GM12872 (cell line): ENCODE measurements around the gene ZSCAN31.

ENCODE experiments used
- TF ChIP-seq, protein P1 (sequence below): IDR thresholded peaks from 3 replicates; pipeline ENCODE4 v1.5.1; 2011; ENCODE audit warnings: low read depth, mild to moderate bottlenecking, low read length, moderate library complexity; ENCODE audit not compliant: insufficient read depth

The ZSCAN31 gene

DNA sequence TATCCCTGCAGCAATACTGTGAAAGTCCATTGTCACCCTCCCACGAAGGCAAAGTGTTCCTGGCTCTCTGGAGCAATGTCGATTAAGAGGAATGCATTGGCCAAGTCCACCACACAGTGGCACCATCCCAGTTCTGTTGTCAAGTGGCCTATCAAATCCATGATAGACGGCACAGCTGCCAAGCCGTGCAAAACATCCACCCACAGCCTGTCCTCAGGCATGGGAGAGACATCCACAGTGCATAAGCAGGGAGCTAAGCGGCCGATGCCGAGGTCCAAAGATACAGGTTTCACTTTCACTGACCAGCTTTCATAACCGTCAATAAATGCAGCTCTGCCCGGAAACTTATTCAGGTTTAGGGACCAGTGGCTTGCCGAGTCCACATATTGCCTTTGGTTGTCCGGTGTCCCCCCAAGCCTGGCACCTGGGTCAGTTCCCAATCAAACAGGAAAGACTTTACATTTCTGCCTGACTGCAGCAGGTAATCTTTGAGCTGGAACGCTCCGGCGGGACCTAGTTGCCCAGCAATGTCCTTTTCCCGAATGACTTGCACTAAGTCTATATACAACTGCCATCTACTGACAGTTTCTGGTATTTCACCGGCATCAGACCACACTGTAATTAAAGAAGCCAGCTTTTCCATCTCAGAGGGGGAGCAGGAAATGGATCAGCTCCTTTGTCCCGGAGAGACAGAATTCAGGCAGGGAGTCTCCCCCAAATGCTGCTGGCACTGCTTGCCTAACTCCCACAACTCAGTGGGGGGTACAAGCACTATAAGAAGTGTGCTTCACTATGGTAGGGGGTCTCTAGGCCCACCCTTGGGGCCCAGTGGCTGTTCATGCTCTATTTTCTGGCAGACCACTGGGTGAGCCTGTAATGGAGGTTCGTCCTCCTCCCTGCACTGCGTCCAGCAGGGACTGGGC is 20.1 kb upstream of the ZSCAN31 start:
- TF ChIP-seq, protein P1, sequence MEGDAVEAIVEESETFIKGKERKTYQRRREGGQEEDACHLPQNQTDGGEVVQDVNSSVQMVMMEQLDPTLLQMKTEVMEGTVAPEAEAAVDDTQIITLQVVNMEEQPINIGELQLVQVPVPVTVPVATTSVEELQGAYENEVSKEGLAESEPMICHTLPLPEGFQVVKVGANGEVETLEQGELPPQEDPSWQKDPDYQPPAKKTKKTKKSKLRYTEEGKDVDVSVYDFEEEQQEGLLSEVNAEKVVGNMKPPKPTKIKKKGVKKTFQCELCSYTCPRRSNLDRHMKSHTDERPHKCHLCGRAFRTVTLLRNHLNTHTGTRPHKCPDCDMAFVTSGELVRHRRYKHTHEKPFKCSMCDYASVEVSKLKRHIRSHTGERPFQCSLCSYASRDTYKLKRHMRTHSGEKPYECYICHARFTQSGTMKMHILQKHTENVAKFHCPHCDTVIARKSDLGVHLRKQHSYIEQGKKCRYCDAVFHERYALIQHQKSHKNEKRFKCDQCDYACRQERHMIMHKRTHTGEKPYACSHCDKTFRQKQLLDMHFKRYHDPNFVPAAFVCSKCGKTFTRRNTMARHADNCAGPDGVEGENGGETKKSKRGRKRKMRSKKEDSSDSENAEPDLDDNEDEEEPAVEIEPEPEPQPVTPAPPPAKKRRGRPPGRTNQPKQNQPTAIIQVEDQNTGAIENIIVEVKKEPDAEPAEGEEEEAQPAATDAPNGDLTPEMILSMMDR: peak; percentile 80

GRCh38 chr6:28354688-28355554 is 19.0 kb upstream of the ZSCAN31 start:
- TF ChIP-seq, protein P1: no peak

DNA sequence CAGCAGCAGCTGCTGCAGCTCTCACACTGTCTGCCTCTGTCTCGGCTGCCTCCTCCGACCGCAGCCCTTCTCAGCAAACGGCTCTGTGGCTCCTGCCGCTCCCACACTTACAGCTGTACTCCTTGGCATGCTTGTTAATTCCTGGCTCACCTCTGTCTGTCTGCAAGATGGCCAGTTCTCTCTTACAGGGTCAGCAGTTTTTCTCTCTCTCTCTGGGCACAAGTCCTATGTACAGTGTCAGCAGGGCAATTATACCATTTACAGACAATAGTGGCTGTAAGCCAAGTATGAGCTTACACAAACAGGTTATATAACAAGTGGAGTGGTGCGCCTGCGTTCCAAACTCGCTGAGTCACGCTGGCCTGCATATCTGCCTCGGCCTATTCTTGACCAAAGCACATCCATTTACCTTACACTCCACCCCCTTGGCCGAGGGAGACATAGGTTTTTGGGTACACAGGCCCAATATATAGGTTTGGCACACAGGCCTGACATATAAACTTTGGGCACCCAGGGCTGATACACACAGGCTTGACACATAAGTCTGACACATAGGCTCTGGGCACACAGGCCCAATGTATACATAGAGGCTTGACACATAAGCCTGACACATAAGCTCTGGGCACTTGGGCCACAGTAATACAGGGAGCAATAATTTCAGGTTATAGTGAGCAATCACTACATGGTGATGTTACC is 18.2 kb upstream of the ZSCAN31 start:
- TF ChIP-seq, protein P1: no peak

- TF ChIP-seq, protein P1: no peak
Measured at GRCh38 chr6:28353356-28353755, 17.4 kb upstream of the ZSCAN31 start.

DNA sequence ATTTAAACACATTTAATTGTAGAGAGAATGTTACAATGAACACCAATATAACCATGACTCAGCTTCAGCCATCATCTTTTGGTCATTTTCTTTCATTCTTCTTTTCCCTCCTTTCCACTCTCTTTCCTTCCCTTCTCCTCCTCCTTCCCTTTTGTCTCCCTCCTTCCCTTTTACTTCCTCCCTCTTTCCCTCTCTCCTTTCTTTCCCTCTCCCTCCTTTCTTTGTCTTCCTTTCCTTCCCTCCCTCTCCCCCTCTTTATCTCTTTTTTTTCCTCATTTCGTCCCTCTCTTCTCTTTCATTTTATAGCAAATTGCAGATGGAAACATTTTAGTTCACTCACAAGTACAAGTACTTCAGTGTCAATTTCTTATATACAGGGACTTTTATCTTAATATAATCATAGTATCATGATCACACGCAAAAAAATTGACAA is 15.6 kb upstream of the ZSCAN31 start:
- TF ChIP-seq, protein P1: no peak

GRCh38 chr6:28351087-28351486 is 15.1 kb upstream of the ZSCAN31 start:
- TF ChIP-seq, protein P1: no peak
